Subcutaneous adipose tissue (tissue), 4 donors: ENCODE results near the gene KIF1C. TPM values are rescaled to one million over a fixed set of nuclear protein-coding genes. Genes with fewer than 3 reads are reported as not detected.

Experiments used
- total RNA-seq, 4 donors: library from RNA; depleted of rRNA; stranded (reverse); fragments of >200 nt; gene quantifications; one replicate each; pipeline ENCODE4 v1.1.0, GENCODE V29; 2016
- TF ChIP-seq, protein P1 (sequence below): fragments of 450-650 bp; IDR thresholded peaks from one replicate; pipeline ENCODE4 v1.5.1; 2016; ENCODE audit warnings: low read depth, mild to moderate bottlenecking, control low read depth, antibody characterized with exemption, moderate library complexity

The KIF1C gene
- 100 to 1,000 TPM in 1 of 4 donors, 10 to 100 TPM in 3; 32.3 to 162 (median 65.2) TPM for total RNA-seq

- TF ChIP-seq, protein P1, sequence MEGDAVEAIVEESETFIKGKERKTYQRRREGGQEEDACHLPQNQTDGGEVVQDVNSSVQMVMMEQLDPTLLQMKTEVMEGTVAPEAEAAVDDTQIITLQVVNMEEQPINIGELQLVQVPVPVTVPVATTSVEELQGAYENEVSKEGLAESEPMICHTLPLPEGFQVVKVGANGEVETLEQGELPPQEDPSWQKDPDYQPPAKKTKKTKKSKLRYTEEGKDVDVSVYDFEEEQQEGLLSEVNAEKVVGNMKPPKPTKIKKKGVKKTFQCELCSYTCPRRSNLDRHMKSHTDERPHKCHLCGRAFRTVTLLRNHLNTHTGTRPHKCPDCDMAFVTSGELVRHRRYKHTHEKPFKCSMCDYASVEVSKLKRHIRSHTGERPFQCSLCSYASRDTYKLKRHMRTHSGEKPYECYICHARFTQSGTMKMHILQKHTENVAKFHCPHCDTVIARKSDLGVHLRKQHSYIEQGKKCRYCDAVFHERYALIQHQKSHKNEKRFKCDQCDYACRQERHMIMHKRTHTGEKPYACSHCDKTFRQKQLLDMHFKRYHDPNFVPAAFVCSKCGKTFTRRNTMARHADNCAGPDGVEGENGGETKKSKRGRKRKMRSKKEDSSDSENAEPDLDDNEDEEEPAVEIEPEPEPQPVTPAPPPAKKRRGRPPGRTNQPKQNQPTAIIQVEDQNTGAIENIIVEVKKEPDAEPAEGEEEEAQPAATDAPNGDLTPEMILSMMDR: no peak
Measured at GRCh38 chr17:4997302-4998026, at the start of gene KIF1C, which contains the start of gene INCA1. KIF1C (plus strand) TSS chr17:4997950; CDS start chr17:5000247, 2,297 bp downstream. INCA1 (minus strand) TSS chr17:4997522; CDS start chr17:4994437, 3,085 bp downstream.

DNA sequence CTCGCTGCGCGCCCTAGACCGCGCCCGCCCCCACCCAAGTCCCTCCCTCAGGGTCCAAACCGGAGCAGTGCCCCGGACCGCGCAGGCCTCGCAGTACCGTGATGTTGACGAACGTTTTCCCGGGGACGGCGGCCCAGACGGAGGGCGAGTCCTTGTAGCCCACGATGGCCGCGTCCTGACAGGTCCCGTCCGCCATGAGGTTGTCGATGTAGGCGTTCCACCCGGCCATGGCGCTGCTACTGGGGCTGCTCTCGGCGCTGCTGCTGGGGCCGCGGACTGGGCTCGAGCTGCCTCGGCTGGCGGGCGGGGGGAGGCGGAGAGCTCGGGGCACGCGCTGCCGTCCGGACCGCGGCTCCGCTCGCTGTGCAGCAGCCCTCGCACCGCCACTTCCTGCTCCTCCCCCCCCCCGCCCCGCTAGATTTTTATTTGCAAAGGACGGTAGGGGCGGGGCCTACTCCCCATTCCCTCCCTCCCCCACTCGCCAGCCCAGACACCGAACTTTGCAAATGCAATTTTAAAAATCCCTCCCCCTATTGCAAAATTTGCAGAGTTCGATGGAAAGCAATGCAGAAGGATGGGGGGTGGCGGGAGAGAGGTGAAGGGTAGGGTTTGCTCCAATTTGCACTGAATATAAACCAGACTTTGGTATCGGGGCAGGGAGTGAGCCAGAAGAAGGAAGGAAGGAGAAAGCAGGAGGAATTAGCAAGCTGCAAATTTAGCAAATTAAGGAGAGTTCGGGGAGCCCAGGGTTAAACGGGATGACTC, 49.4 kb upstream of the KIF1C start, which contains the start of gene PFN1:
TSS of gene PFN1 (minus strand) at position 365 of the 765 bp plus-strand sequence. CDS start at position 229, 136 bp downstream.
- TF ChIP-seq, protein P1: no peak

- TF ChIP-seq, protein P1: no peak
Measured at GRCh38 chr17:4948931-4949320, 48.8 kb upstream of the KIF1C start.

DNA sequence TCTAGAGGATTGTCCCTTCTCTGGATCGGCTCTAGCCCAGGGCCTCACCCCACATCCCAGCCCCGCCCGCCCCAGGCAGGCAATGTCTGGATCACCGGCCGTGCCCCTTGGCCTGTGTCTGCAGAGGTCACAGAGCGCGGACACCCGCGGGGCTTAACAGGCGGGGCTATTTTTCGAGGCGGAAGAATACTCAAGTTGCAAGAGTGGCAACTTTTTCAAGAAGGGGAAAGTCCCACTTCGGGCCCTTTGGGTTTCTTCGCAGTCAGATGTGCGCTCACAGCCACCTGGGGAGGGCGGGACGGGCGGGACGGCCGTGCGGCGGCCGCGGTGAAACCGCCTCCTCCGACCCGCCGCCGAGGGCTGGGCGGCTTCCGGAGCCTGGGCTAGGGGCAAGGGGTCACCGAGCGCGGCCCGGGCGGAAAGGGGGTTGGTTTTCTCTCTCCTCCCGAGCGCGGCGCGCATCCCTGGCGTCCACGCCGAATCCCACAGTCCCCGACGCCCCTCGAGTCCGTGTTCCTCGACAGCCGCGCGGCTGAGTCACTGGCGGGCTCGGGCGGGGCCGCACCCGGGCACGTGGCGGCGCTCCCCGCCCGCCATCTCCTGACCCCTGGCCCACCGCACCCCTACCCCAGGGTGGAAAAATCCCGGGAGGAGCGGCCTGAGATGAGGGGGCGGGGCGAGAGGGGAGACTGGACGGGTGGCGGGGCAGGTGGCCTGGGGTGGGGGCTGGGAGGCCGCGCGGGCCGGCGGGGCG, 48.3 kb upstream of the KIF1C start:
- TF ChIP-seq, protein P1: no peak

DNA sequence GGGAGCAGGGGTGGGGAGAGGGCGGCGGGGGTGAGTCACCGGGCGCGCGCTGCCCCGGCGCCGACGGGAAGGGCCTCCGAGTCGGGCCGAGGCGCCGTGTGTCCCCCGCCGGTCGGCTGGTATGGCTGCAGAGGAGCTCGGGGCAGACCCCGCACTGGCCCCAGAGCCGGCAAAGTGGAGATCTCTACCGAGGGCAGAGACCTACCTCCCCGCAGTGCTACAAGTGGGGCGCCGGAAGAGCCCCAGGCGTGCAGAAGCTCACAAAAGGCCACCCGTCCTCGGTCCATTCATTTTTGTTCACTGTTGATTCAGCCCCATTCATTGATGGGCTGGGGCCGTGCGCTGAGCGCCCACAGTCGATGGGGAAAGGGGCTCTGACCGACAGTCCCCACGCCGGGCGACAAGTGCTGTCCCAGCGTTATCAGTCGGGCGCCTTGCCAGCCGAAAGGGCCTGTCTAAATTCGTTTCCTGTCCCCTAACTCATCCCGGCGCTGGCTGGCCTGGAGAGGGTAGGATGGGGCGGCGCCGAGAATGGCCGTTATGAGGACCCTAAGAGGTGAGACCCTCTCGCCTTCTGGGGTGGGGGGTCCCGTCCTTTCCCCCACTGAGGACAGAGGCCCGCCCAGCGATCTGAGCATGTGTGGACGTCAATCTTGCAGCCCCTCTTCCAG, 47.5 kb upstream of the KIF1C start:
- TF ChIP-seq, protein P1: no peak

DNA sequence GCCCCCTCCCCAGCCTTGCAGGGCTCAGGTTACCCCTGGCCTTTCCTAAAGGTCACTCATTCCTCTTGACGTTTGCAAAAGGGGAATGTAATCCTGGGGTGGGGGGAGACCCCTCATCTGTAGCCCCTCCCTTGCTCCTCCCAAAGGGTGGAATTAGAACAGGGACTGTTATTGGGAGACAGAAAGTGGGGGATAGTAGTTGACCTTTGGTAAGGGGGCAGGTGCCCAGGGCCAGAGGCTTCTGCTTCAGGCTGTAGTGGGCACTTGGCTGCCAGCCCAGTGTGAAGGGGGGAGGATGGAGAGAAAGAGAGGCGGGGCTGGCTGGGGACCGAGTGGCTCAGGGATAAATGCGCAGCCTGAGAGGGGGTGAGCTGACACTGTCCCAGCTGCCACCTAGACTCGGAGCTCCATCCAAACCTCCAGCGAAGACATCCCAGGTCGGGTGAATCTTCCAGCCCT, 47.0 kb upstream of the KIF1C start, which contains the start of gene ENO3:
TSS of gene ENO3 (plus strand) at position 374 of the 459 bp plus-strand sequence. CDS start 711 bp downstream, outside the sequence.
- TF ChIP-seq, protein P1: no peak
